HG03103 (cell line): Measurements from ENCODE around the gene CLCA2.

ENCODE experiments used
- ATAC-seq: cut with Tn5 transposase; IDR thresholded peaks from one replicate; pipeline ENCODE4 v1.9.1; 2021; ENCODE audit warnings: low read depth; ENCODE audit not compliant: unreplicated experiment

Gene CLCA2

DNA sequence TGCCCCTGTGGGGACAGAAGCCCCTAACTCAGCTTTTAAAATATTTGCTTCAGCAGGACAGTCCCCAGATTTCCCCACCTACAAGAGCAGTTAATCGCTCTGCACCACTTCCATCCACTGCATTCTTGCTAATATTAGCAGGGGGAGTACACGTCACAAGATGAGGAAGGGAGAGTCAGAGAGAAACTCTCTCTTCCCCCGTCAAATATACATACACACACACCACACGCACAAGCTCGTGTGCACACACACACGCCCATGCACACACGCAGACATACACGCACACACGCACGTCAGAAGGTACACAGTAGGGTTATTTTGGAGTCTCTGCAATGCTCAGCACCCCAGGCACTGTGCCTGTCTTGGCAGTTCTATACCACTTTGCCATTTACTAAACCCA, 46.9 kb downstream of the CLCA2 start:
- peak; percentile 48 for ATAC-seq

DNA sequence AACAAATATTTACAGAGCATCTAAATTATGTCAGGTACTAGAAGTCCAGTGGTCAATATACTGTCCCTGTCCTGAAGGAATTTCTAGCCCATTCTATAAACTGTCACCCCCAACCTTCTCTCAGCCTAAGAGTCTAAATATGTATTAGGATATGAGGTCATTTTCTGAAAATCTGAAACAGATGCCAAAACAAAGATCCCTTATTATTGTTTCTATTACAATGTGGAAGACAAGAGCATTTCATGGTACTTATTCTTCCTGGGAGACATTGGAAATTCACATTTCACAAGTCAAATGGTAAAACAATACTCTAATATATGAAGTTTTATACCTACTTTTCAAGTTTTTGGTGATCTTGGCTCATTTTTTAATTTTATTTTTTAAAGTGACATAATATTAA, 47.3 kb downstream of the CLCA2 start:
- no peak for ATAC-seq

GRCh38 chr1:86472152-86472551, 48.2 kb downstream of the CLCA2 start:
- no peak for ATAC-seq

- ATAC-seq = no peak
Observed at GRCh38 chr1:86472767-86473166, 48.8 kb downstream of the CLCA2 start.

- ATAC-seq = no peak
Observed at GRCh38 chr1:86477256-86477655, 53.3 kb downstream of the CLCA2 start.

- no peak for ATAC-seq
Observed at GRCh38 chr1:86477682-86478081, 53.7 kb downstream of the CLCA2 start.

- no peak for ATAC-seq
Observed at GRCh38 chr1:86478416-86479156, 54.6 kb downstream of the CLCA2 start.

- ATAC-seq = no peak
Observed at GRCh38 chr1:86481966-86482365, 58.0 kb downstream of the CLCA2 start.

- no peak for ATAC-seq
Observed at GRCh38 chr1:86487131-86487810, 63.3 kb downstream of the CLCA2 start.

DNA sequence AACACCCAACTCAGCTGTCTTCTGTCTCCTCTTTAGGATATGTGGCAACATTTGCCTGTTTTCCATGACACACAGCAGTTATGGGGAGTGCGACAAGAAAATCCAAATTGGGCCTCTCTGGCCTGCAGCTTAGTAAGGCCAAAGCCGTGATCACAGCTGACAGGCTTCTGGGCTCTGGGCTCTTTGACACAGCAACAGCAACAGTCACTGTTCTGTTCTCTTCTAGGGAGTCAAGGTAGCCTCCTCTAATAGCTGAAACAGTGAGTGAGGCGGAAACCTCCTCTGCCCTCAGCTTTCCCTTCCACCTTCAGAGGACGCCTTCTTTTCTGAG, 63.8 kb downstream of the CLCA2 start:
- ATAC-seq = no peak

DNA sequence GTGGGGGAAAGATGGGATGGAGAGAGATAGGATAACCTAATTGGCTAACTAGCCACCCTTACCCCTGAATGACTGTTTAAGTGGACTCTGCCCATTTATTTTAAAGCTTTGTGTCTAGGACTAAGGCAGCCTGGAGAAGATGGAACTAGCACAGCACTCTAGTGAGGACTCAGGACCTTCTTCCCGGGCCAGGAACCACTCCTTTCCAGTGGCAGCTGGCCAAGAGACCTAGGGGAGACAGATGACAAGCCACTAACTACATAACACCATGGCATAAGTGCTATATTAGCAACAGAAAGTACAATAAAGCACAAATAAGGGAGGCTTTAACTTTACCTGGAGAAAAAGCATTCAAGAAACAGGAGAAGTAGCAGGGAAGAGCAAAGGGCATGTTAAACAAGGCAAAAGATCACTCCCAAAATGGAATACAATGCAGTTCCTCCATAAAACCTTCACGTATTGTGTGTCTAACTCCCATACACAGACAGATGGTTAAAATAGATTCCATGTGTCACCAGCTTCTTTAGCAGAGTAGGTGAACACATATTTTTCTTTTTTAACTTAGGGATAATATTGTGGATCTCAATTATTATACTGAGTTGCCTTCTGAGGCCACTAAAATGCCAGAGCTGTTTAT, 65.4 kb downstream of the CLCA2 start:
- ATAC-seq = no peak

DNA sequence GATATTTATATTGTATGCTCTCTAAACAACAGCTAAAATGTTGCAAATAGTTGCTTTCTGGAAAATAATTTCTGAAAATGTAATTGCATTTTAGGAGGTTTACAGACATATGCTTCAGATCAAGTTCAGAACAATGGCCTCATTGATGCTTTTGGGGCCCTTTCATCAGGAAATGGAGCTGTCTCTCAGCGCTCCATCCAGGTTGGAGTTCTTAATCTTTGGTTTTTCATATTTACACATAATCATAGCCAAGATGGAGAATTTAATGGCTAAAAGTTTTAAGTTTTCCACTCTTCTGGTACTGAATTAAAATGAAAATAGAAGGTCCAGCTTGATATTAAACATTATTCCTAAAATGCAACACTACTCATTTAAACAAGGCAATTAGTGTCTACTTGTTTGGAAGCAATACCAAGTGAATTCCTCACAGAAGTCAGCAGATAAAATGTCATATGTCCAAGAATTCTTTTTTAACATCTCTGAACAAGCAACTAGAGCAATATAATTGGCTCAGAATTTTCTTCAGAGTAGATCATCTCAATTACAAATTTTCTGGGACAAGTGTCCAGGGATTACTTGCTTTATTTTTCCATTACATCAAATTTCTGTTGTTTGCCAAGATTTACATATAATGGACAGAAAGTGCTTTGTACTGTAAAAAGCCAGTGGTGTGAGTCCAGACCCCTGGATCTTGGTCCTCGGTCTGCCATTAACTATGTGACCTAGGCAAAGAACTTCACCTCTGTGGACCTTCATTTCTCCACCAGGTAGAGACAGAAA, 67.4 kb downstream of the CLCA2 start:
- no peak for ATAC-seq

GRCh38 chr1:86498281-86498680, 74.3 kb downstream of the CLCA2 start:
- ATAC-seq = no peak

GRCh38 chr1:86499987-86500593, 76.1 kb downstream of the CLCA2 start:
- ATAC-seq = no peak

GRCh38 chr1:86500714-86501113, 76.7 kb downstream of the CLCA2 start:
- no peak for ATAC-seq

GRCh38 chr1:86502125-86502646, 78.2 kb downstream of the CLCA2 start:
- ATAC-seq = peak; percentile 64

GRCh38 chr1:86502721-86503405, 78.9 kb downstream of the CLCA2 start:
- ATAC-seq = peak; percentile 41

DNA sequence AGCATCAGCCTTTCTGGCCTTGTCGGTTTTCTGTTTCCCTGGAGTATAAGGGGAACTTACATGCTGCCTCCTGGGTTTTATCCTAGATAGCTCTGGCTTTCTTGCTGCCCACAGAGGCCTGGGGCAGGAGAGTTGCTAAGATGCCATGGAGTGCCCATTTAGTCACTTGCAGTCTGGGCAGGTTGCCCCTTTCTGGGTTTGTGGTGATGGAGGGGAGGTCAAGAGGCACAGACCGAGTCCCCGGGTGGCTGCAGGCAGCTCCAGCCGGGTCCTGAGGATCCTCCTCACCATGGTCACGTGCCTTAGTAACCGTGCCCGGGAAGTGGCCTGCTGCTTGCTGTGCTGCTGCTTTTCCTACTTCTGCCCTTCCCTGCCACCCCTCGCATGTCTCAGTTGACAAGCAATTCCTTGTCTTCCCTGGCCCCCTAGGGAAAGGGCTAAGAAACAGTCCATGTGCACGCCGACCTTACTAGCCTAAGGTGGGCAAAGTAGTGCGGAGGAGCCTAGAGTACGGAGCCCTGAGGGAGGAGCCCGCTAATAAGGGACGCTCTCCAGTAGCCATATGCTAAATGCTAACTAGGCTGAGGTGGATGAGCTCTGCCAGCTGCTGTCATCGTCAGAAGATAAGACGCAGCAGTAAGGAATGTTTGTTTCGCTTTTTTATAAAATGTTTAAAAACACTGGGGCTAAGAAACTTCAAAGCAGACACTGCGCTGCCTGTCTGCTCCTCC, 79.6 kb downstream of the CLCA2 start:
- ATAC-seq = no peak

DNA sequence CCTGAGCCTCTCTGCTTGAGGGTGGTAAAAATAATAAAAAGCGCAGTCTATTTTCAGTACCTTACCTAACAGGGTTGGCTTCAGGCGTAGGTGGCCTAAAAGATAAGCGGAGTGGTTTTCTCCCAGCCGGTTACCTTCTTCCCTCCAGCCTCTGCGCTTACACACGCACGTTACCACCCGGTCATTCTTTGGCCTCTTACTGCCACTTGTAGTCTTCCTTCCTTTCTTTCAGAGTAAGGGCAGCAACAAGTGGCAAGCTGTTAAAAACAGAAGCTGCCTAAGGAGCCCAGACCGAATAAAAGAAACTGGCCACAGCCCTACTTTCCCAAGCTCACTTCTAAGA, 80.1 kb downstream of the CLCA2 start:
- no peak for ATAC-seq
